Prostate gland (tissue), 2 donors: ENCODE measurements around the gene IGSF10.

Experiments
- CTCF ChIP-seq, 4 experiments: fragments of 200-600 bp in 2 of 4; fragments of 450-650 bp in 2 of 4; sonication (generic) in 2 of 4; IDR thresholded peaks; 1 replicate in 3 of 4; 2 replicates in 1 of 4; pipeline ENCODE4 v1.5.1; 2016 to 2019; ENCODE audit warnings: antibody characterized with exemption in 4 of 4, mild to moderate bottlenecking in 2 of 4, moderate library complexity in 2 of 4
- POLR2A ChIP-seq: fragments of 450-650 bp; IDR thresholded peaks from one replicate; pipeline ENCODE4 v1.6.1; 2016; ENCODE audit warnings: antibody characterized with exemption, mild to moderate bottlenecking
- POLR2AphosphoS5 ChIP-seq: sonication (generic); formaldehyde crosslinking; IDR thresholded peaks from one replicate; pipeline ENCODE4 v1.6.1; 2017; ENCODE audit warnings: antibody characterized with exemption

GRCh38 chr3:151452368-151452767 is 8.5 kb downstream of the IGSF10 start:
- no peak for TF ChIP-seq POLR2A
- TF ChIP-seq POLR2AphosphoS5, result no peak
- TF ChIP-seq CTCF (IDR thresholded peaks at IDR 0.05), result no peak
